Measurements from ENCODE around the gene EFHD2. TPM values are rescaled to one million over a fixed set of nuclear protein-coding genes. Genes with fewer than 3 reads are reported as not detected.
"Not testable (repeated sequence)": the region's sequence is repeated elsewhere in the genome, so short reads cannot be mapped to it uniquely, and the experiment has no call there.

Gene EFHD2
- total and polyA plus RNA-seq, 2 donors: 36.3 to 62.3 TPM

DNA sequence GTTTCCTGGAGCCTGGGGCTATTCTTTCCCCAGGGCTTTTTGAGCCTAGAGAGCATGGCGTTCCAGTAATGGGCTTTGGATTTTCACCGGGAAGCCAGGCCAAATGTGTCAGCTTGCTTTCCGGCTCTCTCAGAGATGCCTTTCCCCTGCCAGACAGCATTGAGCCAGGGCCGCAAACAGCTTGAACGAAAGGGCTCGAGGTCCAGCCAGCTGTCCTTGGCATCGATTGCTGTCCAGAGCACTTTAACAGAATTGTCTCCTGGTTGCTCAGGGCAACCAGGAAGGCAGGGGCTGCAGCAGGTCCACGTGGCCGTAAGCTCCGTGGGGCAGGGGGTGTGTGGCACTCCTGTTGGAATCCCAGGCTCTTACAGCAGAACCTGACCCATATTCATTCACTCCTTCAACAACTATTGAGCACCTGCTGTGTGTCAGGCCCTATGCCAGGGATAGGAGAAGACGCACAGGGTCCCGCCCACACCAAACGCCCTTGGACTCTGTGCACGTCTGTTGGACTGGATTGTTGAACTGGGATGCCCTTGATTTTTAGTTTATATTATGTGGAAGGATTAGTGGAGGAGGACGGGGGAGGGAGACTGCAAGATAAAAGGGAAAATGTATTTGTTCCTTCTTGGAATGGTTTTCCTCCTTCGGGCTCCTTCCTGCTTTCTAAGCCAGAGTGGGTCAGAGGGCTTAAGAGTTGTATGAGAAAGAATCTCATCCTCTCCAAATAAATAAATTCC lies 38.7 kb upstream of the EFHD2 start:
- Histone ChIP-seq H3K27ac (ENCODE audit: low read depth in 1 of 2, low read length in 1 of 2) (no peak overlapping the region), H3K4me3 (ENCODE audit: low read length in 2 of 2) (no peak overlapping the region), H3K27me3 (ENCODE audit: control insufficient read depth in 2 of 2, insufficient read depth in 1 of 2, low read length in 1 of 2) (no peaks in the 10 kb centered on the region), H3K4me1 (ENCODE audit: control insufficient read depth in 2 of 2, insufficient read depth in 2 of 2, low read length in 2 of 2) (no peaks in the 10 kb centered on the region), H3K9me3 (ENCODE audit: control insufficient read depth in 2 of 2, insufficient read depth in 1 of 2, low read length in 1 of 2) (no peaks in the 10 kb centered on the region), H3K36me3 (ENCODE audit: control insufficient read depth in 2 of 2, insufficient read depth in 2 of 2, low read length in 1 of 2) (no peaks in the 10 kb centered on the region)
- DNase-seq (ENCODE audit: low read depth in 6 of 9, low spot score in 9 of 9): no peak
- WGBS: 92% methylated on average over 16 of the region's 16 CpGs

- Histone ChIP-seq H3K4me3 (ENCODE audit: low read length in 2 of 2) (no peak overlapping the region), H3K27me3 (ENCODE audit: control insufficient read depth in 2 of 2, insufficient read depth in 1 of 2, low read length in 1 of 2) (no peaks in the 10 kb centered on the region), H3K36me3 (ENCODE audit: control insufficient read depth in 2 of 2, insufficient read depth in 2 of 2, low read length in 1 of 2) (no peaks in the 10 kb centered on the region), H3K27ac (ENCODE audit: low read depth in 1 of 2, low read length in 1 of 2) (no peak overlapping the region), H3K9me3 (ENCODE audit: control insufficient read depth in 2 of 2, insufficient read depth in 1 of 2, low read length in 1 of 2) (no peaks in the 10 kb centered on the region), H3K4me1 (ENCODE audit: control insufficient read depth in 2 of 2, insufficient read depth in 2 of 2, low read length in 2 of 2) (no peaks in the 10 kb centered on the region)
- WGBS: 84% methylated on average over 21 of the region's 21 CpGs
- no peak for DNase-seq (ENCODE audit: low read depth in 6 of 9, low spot score in 9 of 9)
These were observed 37.8 kb upstream of the EFHD2 start for GRCh38 chr1:15371610-15372545.

- no peaks in the 10 kb centered on the region for H3K36me3 ChIP-seq (ENCODE audit: control insufficient read depth in 2 of 2, insufficient read depth in 2 of 2, low read length in 1 of 2)
- 46% methylated on average over 8 of the region's 8 CpGs for WGBS
- DNase-seq (ENCODE audit: low read depth in 6 of 9, low spot score in 9 of 9): no peak
- H3K27me3 ChIP-seq (ENCODE audit: control insufficient read depth in 2 of 2, insufficient read depth in 1 of 2, low read length in 1 of 2): no peaks in the 10 kb centered on the region
- H3K27ac ChIP-seq (ENCODE audit: low read depth in 1 of 2, low read length in 1 of 2): no peak overlapping the region
- no peak overlapping the region for H3K4me3 ChIP-seq (ENCODE audit: low read length in 2 of 2)
- no peaks in the 10 kb centered on the region for H3K9me3 ChIP-seq (ENCODE audit: control insufficient read depth in 2 of 2, insufficient read depth in 1 of 2, low read length in 1 of 2)
- H3K4me1 ChIP-seq (ENCODE audit: control insufficient read depth in 2 of 2, insufficient read depth in 2 of 2, low read length in 2 of 2): no peaks in the 10 kb centered on the region
These were observed 31.0 kb upstream of the EFHD2 start for GRCh38 chr1:15378729-15379128.

DNA sequence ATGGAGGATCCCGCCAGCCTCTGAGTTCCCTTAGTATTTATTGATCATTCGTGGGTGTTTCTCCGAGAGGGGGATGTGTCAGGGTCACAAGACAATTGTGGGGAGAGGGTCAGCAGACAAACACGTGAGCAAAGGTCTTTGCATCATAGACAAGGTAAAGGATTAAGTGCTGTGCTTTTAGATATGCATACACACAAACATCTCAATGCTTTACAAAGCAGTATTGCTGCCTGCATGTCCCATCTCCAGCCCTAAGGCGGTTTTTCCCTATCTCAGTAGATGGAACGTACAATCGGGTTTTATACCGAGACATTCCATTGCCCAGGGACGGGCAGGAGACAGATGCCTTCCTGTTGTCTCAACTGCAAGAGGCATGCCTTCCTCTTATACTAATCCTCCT lies 30.5 kb upstream of the EFHD2 start:
- not testable (repeated sequence) for H3K27me3 ChIP-seq (ENCODE audit: control insufficient read depth in 2 of 2, insufficient read depth in 1 of 2, low read length in 1 of 2)

DNA sequence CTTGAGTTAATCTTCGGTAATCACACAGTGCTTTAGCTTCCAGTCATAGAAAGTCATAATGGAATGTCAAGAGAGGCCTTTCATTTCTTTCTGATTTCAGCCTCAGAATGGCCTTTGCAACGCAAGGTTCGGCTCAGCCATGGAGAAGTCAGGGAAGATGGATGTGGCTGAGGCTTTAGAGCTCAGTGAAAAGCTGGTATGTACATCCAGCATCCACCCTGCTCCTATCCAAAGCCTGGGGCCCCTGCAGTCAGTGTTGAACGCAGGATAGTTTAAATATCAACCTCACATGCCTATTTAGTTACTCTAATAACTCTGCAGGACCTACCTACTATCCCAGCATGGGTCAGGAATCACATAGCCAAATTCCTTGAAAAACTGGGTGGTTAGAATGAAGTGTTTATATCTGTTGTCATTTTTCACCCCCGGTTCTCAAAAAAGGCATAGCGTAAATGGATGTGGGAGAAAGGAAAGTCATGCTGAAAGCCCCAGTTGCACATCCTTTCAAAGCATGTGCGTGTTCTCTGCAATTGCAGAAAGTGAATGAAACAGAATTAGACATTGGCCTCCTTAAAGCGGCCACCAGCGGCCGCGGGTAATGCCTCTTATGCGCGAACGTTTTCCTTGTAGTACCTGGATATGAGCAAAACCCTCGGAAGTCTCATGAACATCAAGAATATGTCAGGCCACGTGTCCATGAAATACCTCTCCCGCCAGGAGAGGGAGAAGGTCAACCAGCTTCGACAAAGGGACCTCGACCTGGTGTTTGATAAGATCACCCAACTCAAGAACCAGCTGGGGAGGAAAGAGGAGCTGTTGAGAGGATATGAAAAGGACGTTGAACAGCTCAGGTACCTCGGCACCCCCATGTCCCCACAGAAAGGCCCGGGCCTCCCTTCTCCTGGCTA lies 28.8 kb upstream of the EFHD2 start:
- WGBS: 92% methylated on average over 22 of the region's 22 CpGs
- Histone ChIP-seq H3K9me3 (ENCODE audit: control insufficient read depth in 2 of 2, insufficient read depth in 1 of 2, low read length in 1 of 2) (no peaks in the 10 kb centered on the region), H3K36me3 (ENCODE audit: control insufficient read depth in 2 of 2, insufficient read depth in 2 of 2, low read length in 1 of 2) (no peaks in the 10 kb centered on the region), H3K4me1 (ENCODE audit: control insufficient read depth in 2 of 2, insufficient read depth in 2 of 2, low read length in 2 of 2) (peaks cover 0 to 4% of the 10 kb centered on the region in 2 donors), H3K4me3 (ENCODE audit: low read length in 2 of 2) (no peak overlapping the region), H3K27me3 (ENCODE audit: control insufficient read depth in 2 of 2, insufficient read depth in 1 of 2, low read length in 1 of 2) (peaks cover 0 to 12% of the 10 kb centered on the region in 2 donors), H3K27ac (ENCODE audit: low read depth in 1 of 2, low read length in 1 of 2) (no peak overlapping the region)
- no peak for DNase-seq (ENCODE audit: low read depth in 6 of 9, low spot score in 9 of 9)

More for the DNA sequence above, 30.5 kb upstream of the EFHD2 start:
- not testable (repeated sequence) for H3K9me3 ChIP-seq (ENCODE audit: control insufficient read depth in 2 of 2, insufficient read depth in 1 of 2, low read length in 1 of 2); H3K4me3 ChIP-seq (ENCODE audit: low read length in 2 of 2); H3K27ac ChIP-seq (ENCODE audit: low read depth in 1 of 2, low read length in 1 of 2); DNase-seq (ENCODE audit: low read depth in 6 of 9, low spot score in 9 of 9); H3K4me1 ChIP-seq (ENCODE audit: control insufficient read depth in 2 of 2, insufficient read depth in 2 of 2, low read length in 2 of 2); H3K36me3 ChIP-seq (ENCODE audit: control insufficient read depth in 2 of 2, insufficient read depth in 2 of 2, low read length in 1 of 2)
- 91% methylated on average over 7 of the region's 9 CpGs for WGBS

- Histone ChIP-seq H3K36me3 (ENCODE audit: control insufficient read depth in 2 of 2, insufficient read depth in 2 of 2, low read length in 1 of 2) (no peaks in the 10 kb centered on the region), H3K27me3 (ENCODE audit: control insufficient read depth in 2 of 2, insufficient read depth in 1 of 2, low read length in 1 of 2) (peaks cover 2 to 19% of the 10 kb centered on the region in 2 donors), H3K4me3 (ENCODE audit: low read length in 2 of 2) (no peak overlapping the region), H3K27ac (ENCODE audit: low read depth in 1 of 2, low read length in 1 of 2) (no peak overlapping the region), H3K9me3 (ENCODE audit: control insufficient read depth in 2 of 2, insufficient read depth in 1 of 2, low read length in 1 of 2) (no peaks in the 10 kb centered on the region), H3K4me1 (ENCODE audit: control insufficient read depth in 2 of 2, insufficient read depth in 2 of 2, low read length in 2 of 2) (peaks cover 0 to 11% of the 10 kb centered on the region in 2 donors)
- no peak for DNase-seq (ENCODE audit: low read depth in 6 of 9, low spot score in 9 of 9)
- 93% methylated on average over 12 of the region's 12 CpGs for WGBS
These were observed 27.9 kb upstream of the EFHD2 start for GRCh38 chr1:15381805-15382204.

- H3K27ac ChIP-seq (ENCODE audit: low read depth in 1 of 2, low read length in 1 of 2): no peak overlapping the region
- DNase-seq (ENCODE audit: low read depth in 6 of 9, low spot score in 9 of 9): no peak
- no peaks in the 10 kb centered on the region for H3K9me3 ChIP-seq (ENCODE audit: control insufficient read depth in 2 of 2, insufficient read depth in 1 of 2, low read length in 1 of 2)
- no peaks in the 10 kb centered on the region for H3K36me3 ChIP-seq (ENCODE audit: control insufficient read depth in 2 of 2, insufficient read depth in 2 of 2, low read length in 1 of 2)
- no peak overlapping the region for H3K4me3 ChIP-seq (ENCODE audit: low read length in 2 of 2)
- 92% methylated on average over 26 of the region's 26 CpGs for WGBS
- peaks cover 2 to 19% of the 10 kb centered on the region in 2 donors for H3K27me3 ChIP-seq (ENCODE audit: control insufficient read depth in 2 of 2, insufficient read depth in 1 of 2, low read length in 1 of 2)
- peaks cover 0 to 11% of the 10 kb centered on the region in 2 donors for H3K4me1 ChIP-seq (ENCODE audit: control insufficient read depth in 2 of 2, insufficient read depth in 2 of 2, low read length in 2 of 2)
These were observed 26.8 kb upstream of the EFHD2 start for GRCh38 chr1:15382601-15383518.

DNA sequence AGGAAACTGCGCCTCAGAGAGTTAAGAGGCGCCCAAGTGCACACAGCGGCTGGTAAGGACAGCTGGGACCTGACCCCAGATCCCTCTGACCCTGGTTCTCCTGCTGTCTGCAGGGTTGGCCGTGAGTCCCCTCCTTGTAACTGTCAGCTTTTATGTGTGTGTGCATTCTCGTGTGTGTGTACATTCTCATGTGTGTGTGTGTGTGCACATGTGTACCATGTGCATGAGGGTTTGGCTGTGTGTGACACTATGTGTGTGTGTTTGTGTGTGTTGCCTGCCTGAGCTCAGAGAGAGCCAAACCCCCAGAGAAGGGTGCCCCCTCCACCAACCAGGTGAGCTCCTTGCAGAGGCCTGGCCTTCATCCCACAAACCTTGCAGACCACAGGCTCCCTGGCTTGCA lies 25.9 kb upstream of the EFHD2 start:
- Histone ChIP-seq H3K27ac (ENCODE audit: low read depth in 1 of 2, low read length in 1 of 2) (no peak overlapping the region), H3K4me3 (ENCODE audit: low read length in 2 of 2) (no peak overlapping the region), H3K27me3 (ENCODE audit: control insufficient read depth in 2 of 2, insufficient read depth in 1 of 2, low read length in 1 of 2) (peaks cover 2 to 19% of the 10 kb centered on the region in 2 donors), H3K9me3 (ENCODE audit: control insufficient read depth in 2 of 2, insufficient read depth in 1 of 2, low read length in 1 of 2) (no peaks in the 10 kb centered on the region), H3K36me3 (ENCODE audit: control insufficient read depth in 2 of 2, insufficient read depth in 2 of 2, low read length in 1 of 2) (no peaks in the 10 kb centered on the region), H3K4me1 (ENCODE audit: control insufficient read depth in 2 of 2, insufficient read depth in 2 of 2, low read length in 2 of 2) (peaks cover 0 to 11% of the 10 kb centered on the region in 2 donors)
- 97% methylated on average over 5 of the region's 5 CpGs for WGBS
- no peak for DNase-seq (ENCODE audit: low read depth in 6 of 9, low spot score in 9 of 9)
